Measurements from ENCODE around the gene TMEM26. TPM values are rescaled to one million over a fixed set of nuclear protein-coding genes. Genes with fewer than 3 reads are reported as not detected.

Gene TMEM26
- total and polyA plus RNA-seq, 2 of the 8 experiments (the other 6 are each of a cell fraction or from before 2014, with no cell fraction given) = 1.6 to 2.8 TPM

- H3K79me2 ChIP-seq (ENCODE audit: control insufficient read depth in 1 of 2, insufficient read depth in 2 of 2, low read length in 2 of 2) = no peaks in the 10 kb centered on the region
- POLR2A ChIA-PET (ENCODE audit: partially characterized antibody) = no interaction called here
- H3K27ac ChIP-seq (ENCODE audit: low read depth, low read length) = no peak overlapping the region
- CTCF ChIA-PET (ENCODE audit: partially characterized antibody) = no interaction called here
- no peak overlapping the region for H3K4me2 ChIP-seq (ENCODE audit: insufficient read depth in 1 of 2, low read depth in 2 of 2, low read length in 2 of 2)
- no peak overlapping the region for H2BK15ac ChIP-seq (ENCODE audit: low read length)
- H2BK12ac ChIP-seq (ENCODE audit: low read depth, low read length) = no peak overlapping the region
- DNase-seq (ENCODE audit: low read depth in 1 of 2, low spot score in 2 of 2) (no peak), FAIRE-seq (no peak)
- H2AFZ ChIP-seq (ENCODE audit: low read length) = no peak overlapping the region
- H2AK5ac ChIP-seq (ENCODE audit: low read depth, low read length) = no peak overlapping the region
- no peak overlapping the region for H4K5ac ChIP-seq (ENCODE audit: insufficient read length, low read depth, low read length)
- H3K56ac ChIP-seq (replicated peaks; ENCODE audit: insufficient read length, low read depth, low read length) = no peak overlapping the region
- no peaks in the 10 kb centered on the region for H4K20me1 ChIP-seq (replicated peaks in 1 of 2; ENCODE audit: control insufficient read depth in 1 of 2, insufficient read depth in 2 of 2, low read length in 2 of 2)
- H3K18ac ChIP-seq (ENCODE audit: extremely low read depth, low read length) = no peak overlapping the region
- no peak overlapping the region for H3K4me3 ChIP-seq (ENCODE audit: extremely low read depth in 1 of 4, insufficient read depth in 2 of 4, low read depth in 3 of 4, low read length in 4 of 4)
- WGBS, 2 experiments (ENCODE audit: extremely low coverage in 1 of 2, insufficient coverage in 1 of 2, insufficient read length in 1 of 2, insufficient replicate concordance in 2 of 2, low coverage in 1 of 2, low lambda C conversion rate in 2 of 2, missing lambda C conversion rate in 1 of 2) = 96% methylated on average over 1 of the region's 1 CpG; no CpG with 5 or more reads in 1 of the 2 experiments
- no peaks in the 10 kb centered on the region for H3K36me3 ChIP-seq (ENCODE audit: control insufficient read depth in 2 of 4, insufficient read depth in 4 of 4, low read length in 3 of 4)
- no peak overlapping the region for H2BK120ac ChIP-seq (replicated peaks; ENCODE audit: low read depth, low read length)
- no peak overlapping the region for H2BK20ac ChIP-seq (ENCODE audit: low read length)
- H4K8ac ChIP-seq (ENCODE audit: extremely low read depth, insufficient read depth, low read length) = no peak overlapping the region
- H3K79me1 ChIP-seq (ENCODE audit: low read depth, low read length) = no peaks in the 10 kb centered on the region
- H3K27me3 ChIP-seq (replicated peaks in 1 of 4; ENCODE audit: control insufficient read depth in 3 of 4, extremely low read depth in 1 of 4, insufficient read depth in 3 of 4, low read length in 3 of 4) = no peaks in the 10 kb centered on the region
- no peak for TF ChIP-seq TBP (IDR thresholded peaks at IDR 0.05; ENCODE audit: low read depth, low read length)
- TF ChIP-seq MAFK (IDR thresholded peaks at IDR 0.05; ENCODE audit: low read depth, low read length) = no peak
- TF ChIP-seq BACH1 (IDR thresholded peaks at IDR 0.05; ENCODE audit: low read length) = no peak
- no peak for TF ChIP-seq CTCF (IDR thresholded peaks at IDR 0.05; ENCODE audit: control extremely low read depth in 1 of 3, insufficient read depth in 1 of 3, low read depth in 1 of 3, low read length in 3 of 3)
- no peak for TF ChIP-seq TAF1 (IDR thresholded peaks at IDR 0.05; ENCODE audit: low read depth, low read length)
- no peak for TF ChIP-seq RXRA (IDR thresholded peaks at IDR 0.05; ENCODE audit: insufficient read depth, low read depth, low read length)
- no peak for TF ChIP-seq TCF12 (IDR thresholded peaks at IDR 0.05; ENCODE audit: low read depth, low read length)
- TF ChIP-seq POLR2AphosphoS5 (IDR thresholded peaks at IDR 0.05; ENCODE audit: low read depth, low read length) = no peak
- TF ChIP-seq FOSL1 (IDR thresholded peaks at IDR 0.05; ENCODE audit: insufficient read depth, low read depth, low read length) = no peak
- TF ChIP-seq KDM4A (IDR thresholded peaks at IDR 0.05; ENCODE audit: low read depth, low read length, severe bottlenecking) = no peak
- H3K4me1 ChIP-seq (replicated peaks in 1 of 4; ENCODE audit: control insufficient read depth in 3 of 4, insufficient read depth in 4 of 4, low read length in 3 of 4) = no peaks in the 10 kb centered on the region
- H3K9ac ChIP-seq (replicated peaks in 1 of 4; ENCODE audit: extremely low read depth in 1 of 4, low read depth in 3 of 4, low read length in 3 of 4) = no peak overlapping the region
- no peaks in the 10 kb centered on the region for H3K9me3 ChIP-seq (ENCODE audit: insufficient read depth in 2 of 2, low read depth in 1 of 2, low read length in 1 of 2)
- no peak overlapping the region for H3K23ac ChIP-seq (ENCODE audit: insufficient read length)
- H2BK5ac ChIP-seq (ENCODE audit: low read depth, low read length) = no peak overlapping the region
- H3K14ac ChIP-seq (ENCODE audit: insufficient read length) = no peak overlapping the region
- no peak overlapping the region for H4K91ac ChIP-seq (replicated peaks; ENCODE audit: insufficient read length, low read length)
- no peaks in the 10 kb centered on the region for H3K23me2 ChIP-seq (ENCODE audit: low read depth, low read length)
- H3K4ac ChIP-seq (replicated peaks; ENCODE audit: insufficient read length, low read depth, low read length) = no peak overlapping the region
These were observed 86.8 kb downstream of the TMEM26 start for GRCh38 chr10:61366365-61366764.
